NOMO-1 treated with DMSO at 0.1 percent for 48 hours (cell line): ENCODE results near the gene FAM120B.
A peak's percentile ranks its signal among the peaks of the same experiment; 100 is the strongest.

ENCODE experiments used
- DNase-seq: peaks from one replicate; lab custom pipeline; 2025; ENCODE audit not compliant: unreplicated experiment; lab: John Stamatoyannopoulos, UW

Gene FAM120B

DNA sequence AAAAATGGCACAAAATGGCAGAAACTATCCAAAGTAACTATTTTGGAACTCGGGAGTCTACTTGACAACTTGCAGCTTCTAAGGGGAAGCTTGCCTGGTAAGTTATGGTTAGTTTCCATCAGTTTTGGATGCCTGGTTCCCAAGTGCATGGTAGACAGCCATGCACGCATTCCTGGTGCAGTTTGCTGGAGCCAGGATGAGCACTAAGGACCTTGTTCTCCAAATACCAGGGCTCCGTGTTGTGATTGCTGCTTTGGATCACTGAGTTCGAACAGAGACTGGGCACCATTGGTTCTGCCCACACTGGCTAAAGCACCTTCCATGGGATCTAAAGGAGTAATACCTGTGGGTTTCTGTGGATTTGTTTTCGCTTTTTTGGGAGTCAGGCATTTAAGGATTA is 103.7 kb downstream of the FAM120B start:
- DNase-seq = no peak

DNA sequence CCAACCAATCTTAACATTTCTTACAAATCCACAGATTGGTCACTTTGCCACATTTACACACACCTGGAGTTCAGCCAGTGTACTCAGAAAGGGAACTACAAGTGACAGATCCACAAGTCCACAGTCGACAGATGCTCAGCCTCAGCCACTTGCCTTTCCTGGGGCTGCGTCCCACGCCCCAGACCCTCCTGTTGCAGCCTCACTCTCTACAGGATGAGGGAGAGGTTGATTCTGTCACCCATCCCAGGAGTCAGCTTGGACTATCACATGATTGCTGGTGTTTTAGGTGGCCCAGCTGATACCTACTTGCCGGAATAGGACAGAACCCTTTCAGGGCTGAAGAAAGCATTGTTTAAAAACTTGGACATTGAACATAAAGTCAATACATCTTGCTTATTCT is 108.8 kb downstream of the FAM120B start:
- no peak for DNase-seq

DNA sequence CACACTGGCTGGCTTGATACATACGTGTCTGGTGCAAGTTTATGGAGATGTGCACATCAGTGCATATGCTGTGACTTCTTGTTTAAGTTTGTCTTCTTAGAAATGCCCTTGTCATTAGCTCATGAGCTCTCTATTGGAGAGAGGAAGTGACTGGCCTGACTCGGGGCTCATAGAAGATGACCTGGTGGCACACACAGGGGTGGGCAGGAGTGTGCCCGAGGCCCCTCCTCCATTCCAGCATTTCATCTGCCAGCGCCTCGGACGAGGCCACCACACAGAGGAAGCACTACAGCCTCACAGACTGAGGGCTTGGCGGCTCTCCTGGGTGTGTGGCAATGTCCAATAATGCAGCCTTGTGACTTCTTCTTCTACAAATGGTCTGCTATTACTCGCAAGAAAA is 109.7 kb downstream of the FAM120B start:
- peak; percentile 1 for DNase-seq

DNA sequence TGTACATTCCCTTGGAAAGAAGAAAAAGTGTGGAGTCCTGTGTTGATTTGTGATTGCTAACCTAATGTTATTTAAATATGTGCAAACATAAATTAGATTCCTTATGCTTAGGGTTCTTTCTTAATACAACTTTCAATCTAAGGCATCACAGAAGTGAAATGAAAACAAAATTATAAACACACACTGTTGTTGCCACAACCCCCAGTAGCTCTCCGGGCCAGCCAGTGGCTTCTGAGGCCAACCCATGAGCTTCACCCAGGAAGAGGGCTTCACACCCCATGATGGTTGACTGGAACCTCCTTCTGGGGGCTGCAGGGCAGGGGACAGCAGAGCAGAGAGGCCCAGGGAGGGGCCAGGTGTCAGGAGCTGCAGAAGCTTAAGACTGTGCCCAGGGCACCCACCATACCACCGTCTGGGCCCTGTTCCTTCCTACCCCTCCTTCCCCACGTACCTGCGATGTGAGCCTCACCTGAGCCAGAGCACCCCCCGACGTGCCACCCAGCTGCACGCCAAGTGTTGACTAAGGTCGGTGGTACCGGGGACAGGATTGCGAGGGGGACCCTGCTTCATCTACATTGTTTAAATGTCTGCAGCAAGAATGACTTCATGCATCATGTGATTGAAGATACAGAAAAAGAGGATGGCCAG is 110.5 kb downstream of the FAM120B start:
- DNase-seq = no peak

DNA sequence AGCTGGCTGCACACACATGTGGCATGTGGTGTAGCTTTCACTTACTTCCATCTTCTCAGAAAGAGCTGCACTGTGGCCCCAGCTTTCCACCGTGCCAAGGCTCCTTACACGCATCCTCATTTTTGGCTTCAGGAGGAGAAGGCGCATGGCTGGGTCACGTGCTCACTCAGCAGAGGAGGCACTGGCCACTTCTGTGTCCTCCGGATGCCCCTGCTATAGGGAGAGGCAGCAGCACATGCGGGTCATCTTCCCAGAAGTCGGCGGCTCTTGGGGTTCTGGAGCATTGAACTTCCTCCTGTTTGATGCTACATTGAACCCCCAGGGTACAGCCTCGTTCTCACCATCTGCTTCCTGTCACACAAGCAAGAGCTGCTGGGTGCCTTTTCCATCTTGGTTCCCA is 111.3 kb downstream of the FAM120B start:
- no peak for DNase-seq

DNA sequence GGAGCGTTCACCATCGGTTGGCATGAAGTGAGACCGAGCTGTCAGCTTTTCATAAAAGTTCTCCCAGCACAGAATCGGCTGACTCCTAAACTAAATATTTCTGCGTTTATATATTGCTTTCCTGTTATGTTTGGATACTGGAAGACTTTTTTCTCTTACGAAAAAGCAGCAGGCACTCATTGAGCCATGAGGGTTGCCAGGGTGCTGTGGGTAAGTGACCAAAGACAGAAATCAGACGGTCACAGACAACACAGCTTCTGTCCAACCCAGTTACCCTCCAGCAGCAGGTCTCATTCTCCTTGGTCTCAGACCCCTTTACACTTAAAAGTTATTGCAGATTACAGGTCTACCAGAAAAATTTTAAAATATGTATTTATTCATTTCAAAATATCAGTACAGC is 113.7 kb downstream of the FAM120B start:
- no peak for DNase-seq

DNA sequence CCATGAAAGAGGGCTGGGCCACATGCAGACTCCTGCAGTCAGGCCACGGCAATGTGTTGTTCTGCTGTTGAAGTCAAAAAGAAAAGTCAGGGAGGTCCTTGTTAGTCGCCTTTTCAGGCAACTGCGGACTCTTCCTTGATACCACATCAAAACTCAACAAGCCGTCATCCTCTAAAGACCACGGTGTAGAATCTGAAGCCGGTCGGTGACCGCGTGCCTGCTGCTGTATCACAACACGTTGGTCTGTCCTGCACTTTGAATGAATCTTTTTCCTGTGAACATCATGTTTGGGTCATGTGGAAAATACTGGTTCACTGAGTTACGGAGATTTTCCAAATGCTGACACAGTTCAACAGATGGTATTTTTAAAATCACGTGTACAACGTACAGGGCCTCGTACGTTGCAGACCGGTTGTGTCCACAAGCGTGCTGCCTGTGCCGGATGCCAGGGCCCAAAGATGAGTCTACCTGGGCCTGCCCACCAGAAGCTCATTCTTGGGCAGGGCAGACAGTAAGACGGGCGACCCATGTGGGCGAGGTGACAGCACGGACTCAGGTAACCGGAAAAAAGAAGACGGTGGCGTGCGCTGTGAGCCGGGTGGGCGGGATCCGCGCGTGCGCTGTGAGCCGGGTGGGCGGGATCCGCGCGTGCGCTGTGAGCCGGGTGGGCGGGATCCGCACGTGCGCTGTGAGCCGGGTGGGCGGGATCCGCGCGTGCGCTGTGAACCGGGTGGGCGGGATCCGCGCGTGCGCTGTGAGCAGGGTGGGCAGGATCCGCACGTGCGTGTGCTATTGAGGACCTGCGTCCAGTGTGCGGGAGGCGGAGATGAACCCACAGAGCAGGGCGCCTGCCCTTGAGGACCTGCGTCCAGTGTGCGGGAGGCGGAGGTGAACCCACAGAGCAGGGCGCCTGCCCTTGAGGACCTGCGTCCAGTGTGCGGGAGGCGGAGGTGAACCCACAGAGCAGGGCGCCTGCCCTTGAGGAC is 114.5 kb downstream of the FAM120B start:
- no peak for DNase-seq

DNA sequence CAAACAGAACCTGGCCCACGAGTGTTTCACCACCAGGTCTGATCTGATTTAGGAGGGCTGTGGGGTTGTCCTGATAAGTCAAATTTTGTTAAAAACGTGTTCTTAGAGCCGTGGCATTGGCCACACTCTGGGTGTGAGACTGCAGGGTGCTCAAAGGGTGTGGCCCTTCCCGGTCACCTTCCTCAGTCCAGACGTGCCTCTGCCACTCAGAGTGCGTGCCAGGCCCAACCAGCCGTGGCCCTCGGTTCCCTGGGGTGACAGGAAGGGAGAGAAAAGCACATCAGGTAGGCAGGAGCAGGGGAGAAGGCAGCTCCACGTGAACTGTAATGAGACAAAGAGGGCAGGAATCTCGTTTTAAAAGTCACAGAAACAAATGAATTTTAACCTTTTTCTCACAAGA is 115.4 kb downstream of the FAM120B start:
- DNase-seq = no peak

DNA sequence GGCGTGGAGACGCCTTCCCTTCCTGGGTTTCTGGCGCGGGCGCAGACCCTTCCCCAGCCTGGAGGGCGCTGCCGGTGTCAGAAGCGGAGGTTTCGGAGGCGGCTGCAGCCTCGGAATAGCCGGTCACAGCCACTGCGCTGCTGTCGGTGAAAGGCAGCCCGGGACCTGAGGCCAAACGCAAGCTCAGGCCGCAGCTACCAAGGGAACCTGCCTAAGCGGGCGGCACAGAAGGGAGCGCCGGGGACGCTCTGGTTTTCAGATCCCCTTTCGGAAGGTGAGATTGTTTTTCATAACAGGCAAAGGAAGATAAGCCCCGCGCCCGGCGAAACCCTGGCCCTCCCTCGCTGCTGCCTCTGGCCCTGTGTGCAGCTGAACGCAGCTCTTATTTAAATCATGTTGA is 116.5 kb downstream of the FAM120B start:
- DNase-seq = no peak

DNA sequence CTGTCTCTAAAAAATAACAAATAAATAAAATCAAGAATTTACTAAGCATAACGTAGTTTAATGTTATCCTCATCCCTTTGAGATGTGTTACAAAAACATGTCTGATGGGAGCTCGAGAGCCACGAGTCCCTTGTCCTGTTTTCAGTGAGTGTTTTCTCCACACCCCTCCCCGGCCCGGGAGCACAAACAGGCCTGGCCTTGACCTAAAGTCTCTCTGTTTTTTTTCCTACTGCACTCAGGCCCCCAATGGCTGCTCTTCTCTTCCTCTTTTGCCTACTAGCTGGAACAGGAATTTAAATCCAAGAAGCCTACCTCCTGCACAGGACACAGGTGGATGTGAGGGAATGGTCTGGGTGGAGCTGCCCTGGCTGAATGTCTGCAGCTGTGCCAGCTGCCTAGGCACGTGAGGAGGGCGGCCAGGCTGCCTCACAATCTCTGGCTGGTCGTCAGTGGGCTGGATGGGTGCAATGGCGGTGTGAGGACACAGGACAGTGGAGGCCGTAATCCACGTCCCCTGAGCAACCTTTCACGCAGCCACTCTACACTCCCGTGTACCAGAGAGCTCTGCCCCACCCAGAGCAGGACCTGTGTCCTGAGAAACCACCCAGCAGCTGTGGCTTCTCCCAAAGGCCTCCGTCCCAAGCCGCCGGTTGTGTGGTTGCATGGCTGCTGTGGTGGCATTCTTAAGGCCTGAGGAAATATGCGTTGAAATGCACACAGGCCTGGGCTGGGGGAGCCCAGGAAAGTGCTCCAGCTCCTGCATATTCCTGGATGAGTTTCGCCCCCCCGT is 117.5 kb downstream of the FAM120B start:
- DNase-seq = no peak

DNA sequence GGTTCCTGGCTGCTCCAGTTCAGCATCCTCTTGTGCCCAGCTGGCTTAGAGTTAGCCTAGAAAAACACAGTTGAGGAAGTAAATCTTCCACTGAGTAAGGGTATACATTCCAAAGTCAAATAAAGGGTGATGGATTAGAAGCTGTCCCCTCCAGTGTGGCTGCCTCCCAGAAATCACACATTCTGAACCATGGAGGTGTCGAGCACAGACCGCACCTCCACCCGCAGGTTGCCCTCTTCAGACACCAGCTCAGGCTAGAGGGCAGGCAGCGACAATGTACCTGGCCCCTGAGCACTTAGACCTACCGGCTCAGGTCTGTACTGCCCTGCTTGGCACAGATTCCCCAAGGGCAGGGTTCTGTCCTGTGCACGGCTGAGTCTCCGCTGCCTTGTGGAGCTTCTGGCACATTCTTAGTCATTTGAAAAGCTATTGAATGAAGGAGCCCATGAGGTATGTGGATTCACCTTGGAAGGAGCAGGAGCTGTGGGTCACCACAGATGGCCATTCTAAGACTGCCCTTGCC is 118.1 kb downstream of the FAM120B start:
- no peak for DNase-seq

DNA sequence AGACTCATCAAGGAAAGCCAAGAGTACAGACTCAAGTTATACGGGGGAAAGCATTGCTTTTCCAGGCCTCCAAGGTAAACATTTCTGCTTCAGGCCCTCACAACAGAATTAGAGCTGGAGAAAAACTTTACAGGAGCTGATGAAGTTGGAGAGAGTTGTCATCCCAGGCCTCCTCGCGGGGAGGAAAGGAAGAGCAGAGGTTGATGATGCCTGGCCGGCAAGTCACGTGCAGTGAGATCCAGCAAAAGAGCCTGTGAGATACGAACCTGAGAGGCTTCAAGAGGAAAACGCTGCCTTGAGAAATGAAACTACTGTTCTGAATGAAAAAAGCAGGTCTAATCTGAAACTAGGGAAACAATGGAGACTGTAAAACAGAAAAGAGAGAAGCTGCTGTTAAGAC is 122.9 kb downstream of the FAM120B start:
- no peak for DNase-seq

DNA sequence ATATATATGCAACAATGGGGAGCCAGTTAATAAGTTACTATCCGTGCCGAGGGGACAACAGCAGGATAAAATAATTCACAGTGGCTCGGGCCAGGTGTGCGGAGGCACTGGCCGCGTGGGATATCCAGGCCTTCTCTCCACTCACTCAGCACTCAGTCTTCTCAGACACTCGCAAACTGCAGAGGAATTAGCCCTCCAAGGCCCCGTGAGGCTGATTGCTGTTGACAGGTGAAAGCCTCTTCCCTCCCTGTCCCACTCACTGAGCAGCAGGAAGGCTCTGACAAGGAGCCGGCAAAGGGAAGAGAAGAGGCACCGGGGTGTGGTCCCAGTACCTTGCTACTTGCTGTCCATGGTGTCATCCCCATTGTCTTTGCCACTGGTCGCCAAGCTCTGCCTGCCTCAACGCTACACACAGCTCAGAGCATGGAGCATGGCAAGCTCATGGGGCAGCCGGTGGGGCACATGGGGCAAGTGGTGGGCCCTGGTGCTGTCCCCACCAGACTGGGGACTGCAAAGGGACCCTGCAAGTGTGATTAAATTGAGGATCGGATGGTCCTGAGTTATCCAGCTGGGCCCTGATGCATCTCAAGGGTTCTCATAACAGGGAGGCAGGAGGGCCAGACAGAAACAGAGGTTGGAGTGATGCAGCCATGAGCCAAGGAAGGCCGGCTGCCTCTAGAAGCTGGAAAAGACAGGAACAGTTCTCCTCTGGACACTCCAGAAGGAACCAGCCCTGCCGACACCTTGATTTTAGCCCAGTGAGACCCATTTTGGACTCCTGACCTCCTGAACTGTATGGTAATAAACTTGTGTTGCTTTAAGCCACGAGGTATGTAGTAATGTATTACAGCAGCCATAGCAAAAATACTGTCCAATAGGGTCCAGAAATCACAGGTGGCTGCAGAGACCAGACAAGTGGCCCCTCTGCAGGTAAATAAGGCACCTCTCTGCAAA is 126.9 kb downstream of the FAM120B start:
- no peak for DNase-seq

DNA sequence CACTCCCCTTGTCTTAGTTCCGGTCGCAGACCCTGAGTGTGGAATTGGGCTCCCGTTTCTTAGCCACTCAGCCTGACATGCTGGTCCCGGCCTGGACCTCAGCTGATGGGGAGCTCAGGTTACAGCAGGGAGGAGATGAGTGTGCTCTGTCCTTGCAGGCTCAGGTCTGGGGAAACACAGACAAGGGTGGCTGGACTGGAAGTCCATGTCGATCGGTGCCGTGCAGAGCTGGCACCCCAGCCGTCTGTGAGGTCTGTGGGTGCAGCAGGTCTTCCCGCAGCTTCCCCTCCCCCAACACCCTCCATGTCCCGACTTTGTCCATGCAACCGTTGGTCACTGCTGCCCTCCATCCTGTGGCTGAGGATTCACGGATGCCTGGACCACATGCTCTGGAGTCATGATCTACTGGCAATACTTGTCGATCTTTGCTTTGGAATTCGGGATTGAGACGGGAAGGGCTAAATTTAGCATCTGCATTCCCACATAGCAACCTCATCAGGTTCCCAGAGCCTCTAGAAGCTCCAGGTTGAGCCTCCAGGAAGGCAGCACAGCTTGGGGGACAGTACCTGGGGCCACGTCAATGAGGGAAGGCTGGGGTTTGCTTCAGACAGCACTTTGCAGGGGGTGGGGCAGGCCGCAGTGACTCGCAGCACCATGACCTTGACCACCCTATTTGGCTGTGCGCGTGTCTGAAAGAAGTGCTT is 127.7 kb downstream of the FAM120B start:
- DNase-seq = no peak

DNA sequence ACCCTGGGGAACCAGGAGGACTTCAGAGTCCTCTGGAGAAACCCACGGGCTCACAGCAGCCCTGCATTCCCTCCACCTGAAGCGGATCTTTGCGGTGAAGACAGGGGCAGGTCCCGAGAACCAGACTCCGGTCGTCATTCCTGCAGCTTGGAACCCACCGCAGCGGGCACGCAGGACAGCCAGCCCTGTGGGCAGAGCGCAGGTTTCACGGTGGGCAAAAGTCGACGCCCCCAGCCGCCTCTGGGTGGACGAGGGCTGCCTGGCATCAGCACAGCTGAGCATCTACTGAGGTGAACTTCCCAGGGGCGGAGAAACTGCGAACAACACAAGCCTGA is 128.2 kb downstream of the FAM120B start:
- DNase-seq = no peak

DNA sequence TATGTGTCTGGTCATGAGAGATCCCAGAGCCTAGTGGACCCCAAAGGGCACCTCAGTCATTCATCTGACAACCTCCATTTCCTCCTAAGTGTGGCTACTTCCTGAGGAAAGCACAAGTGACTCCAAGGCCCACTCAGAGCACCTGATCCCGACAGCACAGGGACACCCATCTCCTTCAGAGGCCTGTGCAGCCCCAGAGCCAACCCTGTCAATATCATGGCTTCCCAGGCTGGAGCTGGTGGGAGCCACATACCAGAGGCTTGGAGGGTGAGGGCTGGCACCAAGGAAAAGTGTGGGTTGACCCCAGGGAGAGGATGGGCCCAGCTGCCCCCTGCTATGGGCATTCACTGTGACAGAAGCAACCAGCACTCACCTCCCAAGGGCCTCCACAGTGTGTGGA is 129.2 kb downstream of the FAM120B start:
- no peak for DNase-seq

DNA sequence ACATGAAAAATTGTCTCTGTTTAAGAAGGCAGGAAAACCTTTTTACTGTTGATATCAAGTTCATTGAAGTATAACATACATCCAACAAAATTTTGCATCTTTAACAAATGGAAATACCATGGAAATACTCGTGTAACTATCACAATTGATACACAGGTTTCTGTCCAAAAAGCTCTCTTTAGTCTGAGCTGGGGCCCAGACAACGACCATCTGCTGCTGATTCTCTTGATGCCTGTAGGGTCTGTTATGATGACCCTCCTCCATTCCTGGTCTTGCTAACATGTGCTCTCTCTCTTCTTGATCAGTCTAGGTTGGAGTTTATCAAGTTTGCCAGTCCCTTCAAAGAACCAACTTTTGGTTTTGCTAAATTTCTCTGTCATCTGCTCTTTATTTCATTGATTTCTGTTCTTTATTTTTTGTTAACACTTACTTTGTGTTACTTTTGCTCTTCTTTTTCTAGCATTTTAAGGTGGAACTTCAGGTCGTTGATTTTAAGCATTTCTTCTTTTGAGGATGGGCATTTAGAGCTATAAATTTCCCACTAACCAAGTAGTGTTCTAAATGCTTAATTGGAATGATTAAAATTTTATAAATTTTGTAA is 129.8 kb downstream of the FAM120B start:
- DNase-seq = no peak

DNA sequence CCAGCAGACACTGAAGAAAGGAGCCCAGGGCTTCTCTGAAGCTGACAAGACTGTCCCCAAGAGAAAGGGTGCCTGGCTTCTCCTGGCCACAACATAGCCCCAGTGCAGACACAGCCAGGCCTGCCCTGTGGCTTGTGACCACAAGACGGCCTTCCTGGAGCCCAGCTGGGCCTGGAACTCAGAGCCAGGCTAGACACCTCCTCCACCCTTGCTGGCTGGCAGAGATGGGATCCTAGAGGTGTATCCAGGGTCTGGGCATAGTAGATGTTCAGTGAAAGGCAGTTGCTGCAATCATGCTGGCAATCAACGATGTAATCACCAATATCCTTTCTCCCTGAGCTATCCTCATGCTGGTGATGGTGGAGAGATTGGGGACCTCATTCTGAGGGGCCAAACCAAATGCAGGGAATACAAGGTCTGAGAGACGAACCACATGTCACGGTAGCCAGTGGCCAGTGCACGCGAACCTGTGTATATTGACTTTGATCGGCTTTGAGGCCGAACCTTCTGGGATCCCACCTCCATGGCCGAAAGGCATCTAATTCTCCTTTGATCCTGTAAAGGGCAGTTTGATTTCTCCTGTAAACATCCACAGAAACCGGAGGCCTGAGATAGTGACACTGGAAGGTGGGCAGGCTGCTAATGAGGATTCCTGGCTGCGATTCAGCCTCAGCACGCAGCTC is 131.3 kb downstream of the FAM120B start:
- DNase-seq = no peak

DNA sequence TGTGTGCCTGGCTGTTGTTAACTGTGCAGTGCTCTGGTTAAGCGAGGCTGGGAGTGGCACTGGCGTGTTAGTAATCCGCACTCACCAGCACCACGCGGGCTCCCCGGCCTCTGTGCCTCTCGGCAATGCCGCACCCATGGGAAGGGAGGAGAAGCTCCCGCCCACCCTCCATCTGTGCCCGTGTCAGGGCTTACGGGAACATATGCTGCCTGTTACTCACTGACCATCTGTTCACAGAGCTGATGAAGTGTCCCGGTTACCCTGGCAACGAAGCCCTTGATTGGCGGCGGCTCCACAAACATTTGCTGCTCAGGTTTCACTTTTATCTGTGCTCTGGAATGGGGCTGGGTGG is 131.8 kb downstream of the FAM120B start:
- no peak for DNase-seq
